HG03439 (cell line): ENCODE data around the gene BCKDK.
"Not testable (repeated sequence)": the region's sequence is repeated elsewhere in the genome, so short reads cannot be mapped to it uniquely, and the experiment has no call there.

Experiments
- ATAC-seq: cut with Tn5 transposase; IDR thresholded peaks from one replicate; pipeline ENCODE4 v1.9.1; 2021; ENCODE audit warnings: mild to moderate bottlenecking, moderate library complexity; ENCODE audit not compliant: unreplicated experiment

BCKDK gene

DNA sequence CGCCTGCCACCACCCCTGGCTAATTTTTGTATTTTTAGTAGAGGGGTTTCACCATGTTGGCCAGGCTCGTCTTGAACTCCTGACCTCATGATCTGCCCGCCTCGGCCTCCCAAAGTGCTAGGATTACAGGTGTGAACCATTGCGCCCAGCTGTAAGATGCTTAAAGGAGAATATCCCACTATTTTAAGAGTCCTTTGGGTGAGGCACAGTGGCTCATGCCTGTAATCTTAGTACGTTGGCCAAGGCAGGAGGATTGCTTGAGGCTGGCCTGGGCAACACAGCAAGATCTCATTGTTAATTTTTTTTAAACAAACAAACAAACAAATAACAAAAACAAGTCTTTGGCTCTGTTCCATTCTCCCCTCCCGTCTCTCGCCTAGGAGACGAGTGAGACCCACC lies 32.9 kb downstream of the BCKDK start:
- ATAC-seq: not testable (repeated sequence)

DNA sequence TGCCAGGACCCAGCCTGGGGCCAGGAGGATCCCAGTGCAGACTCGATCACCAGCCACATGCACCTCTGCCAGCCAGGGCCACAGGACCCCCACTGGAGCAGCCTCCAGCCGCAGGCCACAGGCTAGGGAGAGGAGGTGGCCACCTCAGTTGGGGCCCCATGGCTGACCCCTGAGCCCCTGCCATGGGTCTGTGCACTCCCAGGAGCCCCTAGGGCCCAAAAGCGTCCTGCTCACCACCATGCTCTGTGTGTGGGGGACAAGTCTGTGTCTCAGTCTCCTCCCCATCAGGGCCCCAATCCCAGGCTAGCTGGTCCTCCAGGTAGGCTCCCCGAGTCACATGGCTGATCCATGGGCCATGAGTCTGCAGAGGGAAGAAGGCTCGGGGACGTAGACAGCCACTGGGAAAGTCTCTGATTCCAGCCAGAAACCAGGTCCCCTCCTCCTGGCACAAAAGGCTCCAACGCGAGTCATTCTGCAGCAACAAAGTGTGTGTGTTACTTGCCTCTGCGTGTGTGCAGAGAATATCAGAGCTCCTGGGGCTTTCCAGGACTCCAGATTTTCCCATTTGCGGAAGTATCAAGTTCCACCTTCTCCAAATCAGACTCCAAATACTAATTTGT lies 33.4 kb downstream of the BCKDK start:
- ATAC-seq: no peak

DNA sequence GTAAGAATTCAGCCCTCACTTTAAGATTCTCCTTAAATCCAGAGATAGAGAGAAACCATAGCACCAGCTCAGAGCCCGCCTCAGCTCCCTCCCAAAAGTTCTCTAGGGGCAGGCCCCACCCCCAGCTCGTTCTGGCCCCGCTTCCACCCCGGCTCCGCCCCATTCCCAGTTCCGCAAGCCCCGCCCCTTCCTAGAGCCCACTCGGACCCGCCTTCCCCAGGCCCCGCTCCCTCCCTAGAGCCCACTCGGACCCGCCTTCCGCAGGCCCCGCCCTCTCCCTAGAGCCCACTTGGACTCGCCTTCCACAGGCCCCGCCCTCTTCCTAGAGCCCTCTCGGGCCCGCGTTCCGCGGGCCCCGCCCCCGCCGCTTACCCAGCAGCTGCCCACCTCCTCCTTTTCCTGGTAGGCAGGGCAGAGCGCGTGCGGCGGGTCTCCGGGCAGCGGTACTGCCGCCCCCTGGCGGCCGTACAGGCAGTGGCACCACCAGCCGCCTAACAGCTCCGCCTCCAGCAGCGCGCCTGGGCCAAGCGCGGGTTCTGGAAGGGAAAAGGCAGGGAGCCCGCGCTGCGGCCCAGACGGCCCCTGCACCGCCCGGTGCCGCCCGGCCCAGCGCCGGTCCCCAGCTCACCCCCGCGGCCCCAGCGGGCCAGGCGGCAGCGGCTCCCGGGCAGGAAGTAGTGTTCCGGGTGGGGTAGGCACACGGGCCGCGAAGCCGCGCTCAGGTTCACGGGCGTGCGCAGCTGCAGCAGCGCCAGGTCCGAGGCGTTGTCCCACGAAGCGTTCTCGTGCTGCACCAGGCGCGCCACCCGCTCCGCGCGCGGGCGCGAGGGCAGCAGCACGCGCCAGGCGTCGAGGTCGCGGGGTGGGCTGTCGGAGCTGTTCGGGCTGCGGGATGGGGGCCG lies 34.2 kb downstream of the BCKDK start:
- ATAC-seq: peak; percentile 85

DNA sequence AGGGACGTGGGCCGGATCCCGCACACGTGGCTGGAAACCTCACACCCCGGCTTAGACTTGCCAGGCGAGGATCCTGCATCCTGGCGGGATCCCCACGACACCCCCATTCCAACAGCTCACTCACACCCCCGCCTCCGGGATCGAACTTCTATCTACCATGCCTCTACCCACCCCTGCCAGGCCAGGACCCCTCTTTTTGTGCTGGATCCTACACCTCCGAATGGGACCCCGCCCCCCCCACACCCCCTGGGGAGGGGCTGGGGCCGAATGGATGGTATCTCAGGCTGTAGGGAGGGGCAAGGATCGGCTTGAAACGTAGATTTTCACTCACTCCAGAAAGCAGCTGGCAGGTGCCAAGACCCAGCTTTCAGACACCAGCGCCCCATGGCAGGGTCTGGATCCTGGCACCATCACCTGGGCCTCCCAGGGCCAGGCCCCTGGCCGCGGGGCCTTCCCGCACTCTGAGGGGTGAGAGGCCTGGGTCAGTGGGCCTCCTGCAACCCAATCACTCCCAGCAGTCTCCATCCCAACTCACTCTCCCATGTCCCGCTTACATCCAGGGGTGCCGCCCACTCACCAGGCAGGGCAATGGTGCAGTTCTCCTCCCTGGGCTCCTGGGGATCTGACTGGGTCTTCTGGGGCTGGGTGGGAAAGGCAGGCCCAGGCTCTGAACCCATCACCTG lies 35.0 kb downstream of the BCKDK start:
- ATAC-seq: no peak

DNA sequence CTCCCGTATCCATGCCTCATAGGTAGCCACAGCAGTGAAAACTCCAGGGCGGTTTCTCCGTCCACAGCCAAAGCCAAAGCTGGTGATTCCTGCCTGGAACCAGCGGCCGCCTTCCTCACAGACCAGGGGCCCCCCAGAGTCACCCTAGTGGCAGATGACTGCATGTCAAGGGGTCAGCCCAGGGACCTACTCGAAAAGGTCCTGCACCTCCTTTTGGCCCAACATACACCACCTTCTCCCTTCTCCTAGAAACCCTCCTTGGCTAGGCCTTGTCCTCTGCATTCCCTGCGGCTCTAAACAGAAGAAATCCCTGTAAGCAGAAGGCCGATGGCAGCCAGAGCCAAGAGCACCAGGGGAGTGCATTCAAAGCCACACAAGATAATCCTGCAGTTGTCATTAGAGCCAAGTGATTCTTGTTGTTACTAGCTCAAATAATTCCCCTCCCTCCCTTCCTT lies 35.5 kb downstream of the BCKDK start:
- ATAC-seq: no peak

DNA sequence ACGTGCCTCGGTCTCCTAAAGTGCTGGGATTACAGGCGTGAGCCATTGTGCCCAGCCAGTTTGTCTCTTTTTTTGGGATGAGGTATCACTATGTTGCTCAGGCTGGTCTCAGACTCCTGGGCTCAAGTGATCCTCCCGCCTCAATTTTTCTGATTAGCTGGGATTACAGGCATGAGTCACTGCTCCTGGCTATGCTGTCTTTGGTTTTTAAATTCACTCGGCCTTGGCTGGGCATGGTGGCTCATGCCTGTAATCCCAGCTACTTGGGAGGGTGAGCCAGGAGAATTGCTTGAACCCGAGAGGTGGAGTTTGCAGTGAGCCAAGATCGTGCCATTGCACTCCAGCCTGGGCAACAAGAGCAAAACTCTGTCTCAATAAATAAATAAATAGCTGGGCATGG lies 36.2 kb downstream of the BCKDK start:
- ATAC-seq: not testable (repeated sequence)

DNA sequence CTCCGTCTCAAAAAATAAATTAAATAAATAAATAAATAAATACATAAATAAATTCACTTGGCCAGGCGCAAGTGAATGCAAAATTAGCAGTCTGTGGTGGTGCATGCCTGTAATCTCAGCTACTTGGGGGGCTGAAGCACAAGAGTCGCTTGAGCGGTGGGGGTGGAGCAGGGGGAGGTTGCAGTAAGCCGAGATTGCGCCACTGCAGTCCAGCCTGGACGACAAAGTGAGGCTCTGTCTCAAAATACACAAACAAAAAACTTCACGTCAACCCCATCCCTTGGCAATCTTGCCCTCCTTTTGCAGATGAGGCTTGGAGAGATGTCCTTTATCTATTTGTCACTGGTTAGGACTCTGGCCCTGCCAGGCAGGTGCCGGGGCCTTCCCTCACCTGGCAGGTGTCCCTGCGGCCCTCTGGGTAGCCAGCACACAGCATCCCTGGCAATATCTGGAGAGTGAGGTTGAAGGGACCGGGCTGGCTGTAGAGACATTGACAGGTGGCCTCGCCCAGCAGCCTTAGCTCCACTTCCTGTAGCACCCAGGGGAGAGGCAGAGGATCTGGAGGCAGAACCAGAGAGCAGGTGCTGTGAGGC lies 37.3 kb downstream of the BCKDK start:
- ATAC-seq: no peak

DNA sequence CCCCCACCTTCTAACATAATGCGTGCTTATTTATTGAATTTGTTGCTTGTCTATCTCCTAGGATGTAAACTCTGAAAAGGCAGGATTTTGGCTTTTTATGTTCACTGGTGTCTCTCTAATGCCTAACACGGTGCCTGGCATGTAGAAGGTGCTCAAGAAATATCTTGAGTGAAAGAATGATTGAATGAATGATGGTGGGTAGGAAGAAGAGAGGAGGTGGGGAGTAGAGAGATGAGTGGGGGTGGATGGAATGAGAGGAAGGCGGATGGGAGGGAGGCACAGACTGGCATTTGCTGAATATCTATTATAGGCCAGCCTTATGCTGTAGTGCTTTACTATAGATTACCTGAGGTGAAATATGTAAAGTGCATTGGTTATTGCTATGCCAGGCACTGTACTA lies 39.4 kb downstream of the BCKDK start:
- ATAC-seq: no peak

DNA sequence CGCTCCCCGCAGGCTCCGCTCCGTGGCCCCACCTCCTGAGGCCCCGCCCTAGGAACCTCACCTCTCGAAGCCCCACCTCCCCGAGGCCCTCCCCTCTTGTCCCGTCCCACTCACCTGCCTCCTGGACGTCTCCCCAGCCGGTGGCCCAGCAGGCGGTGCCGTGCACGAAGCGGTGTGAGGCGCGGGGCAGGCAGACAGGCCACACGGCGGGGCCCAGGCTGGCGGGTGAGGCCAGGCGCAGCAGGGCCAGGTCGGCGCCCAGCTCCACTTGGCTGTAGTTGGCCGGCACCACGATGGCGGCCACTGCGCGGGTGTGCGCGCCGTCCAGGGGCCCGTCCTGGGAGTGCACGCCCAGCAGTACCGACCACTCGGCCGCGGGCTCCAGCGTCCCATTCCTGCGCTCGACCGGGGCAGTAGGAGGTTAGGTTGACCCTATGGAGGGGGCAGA lies 40.1 kb downstream of the BCKDK start:
- ATAC-seq: no peak

DNA sequence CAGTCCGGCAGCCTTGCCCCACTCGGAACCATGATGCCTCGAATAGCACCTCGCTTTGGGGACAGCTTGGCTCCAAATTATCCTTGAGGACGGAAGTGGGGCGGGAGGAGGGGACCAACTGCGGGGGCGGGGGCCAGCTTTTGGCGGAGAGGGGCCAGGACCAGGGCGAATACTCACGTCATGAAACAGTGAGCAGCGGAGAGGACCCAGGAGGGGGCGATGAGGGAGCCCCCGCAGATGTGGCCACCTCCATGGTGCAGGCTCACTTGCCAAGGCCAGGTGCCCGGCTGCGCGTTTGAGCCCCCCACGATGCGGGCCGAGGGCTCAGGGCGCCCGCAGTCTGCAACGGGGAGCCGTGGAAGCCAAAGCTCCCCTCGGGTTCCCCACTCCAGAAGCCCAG lies 40.7 kb downstream of the BCKDK start:
- ATAC-seq: no peak

DNA sequence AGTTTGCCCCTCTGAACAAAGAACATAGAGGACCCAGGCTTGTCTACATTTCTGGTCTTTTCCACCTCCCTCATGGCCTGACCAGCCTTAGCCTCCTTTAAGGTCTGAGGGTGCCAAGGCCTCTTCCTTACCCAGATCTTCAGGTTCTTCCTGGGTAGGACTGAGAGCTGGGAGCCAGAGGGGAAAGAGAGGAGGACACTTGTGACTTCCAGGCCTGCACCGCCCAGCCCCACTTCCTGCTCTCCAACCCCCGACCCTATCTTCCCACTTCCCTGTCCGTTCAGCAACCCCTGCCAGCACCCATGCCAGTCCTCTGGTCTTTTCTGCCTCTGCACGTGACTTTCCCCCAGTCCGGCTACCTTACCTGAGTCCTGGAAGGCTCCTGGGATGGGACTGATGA lies 41.1 kb downstream of the BCKDK start:
- no peak for ATAC-seq

DNA sequence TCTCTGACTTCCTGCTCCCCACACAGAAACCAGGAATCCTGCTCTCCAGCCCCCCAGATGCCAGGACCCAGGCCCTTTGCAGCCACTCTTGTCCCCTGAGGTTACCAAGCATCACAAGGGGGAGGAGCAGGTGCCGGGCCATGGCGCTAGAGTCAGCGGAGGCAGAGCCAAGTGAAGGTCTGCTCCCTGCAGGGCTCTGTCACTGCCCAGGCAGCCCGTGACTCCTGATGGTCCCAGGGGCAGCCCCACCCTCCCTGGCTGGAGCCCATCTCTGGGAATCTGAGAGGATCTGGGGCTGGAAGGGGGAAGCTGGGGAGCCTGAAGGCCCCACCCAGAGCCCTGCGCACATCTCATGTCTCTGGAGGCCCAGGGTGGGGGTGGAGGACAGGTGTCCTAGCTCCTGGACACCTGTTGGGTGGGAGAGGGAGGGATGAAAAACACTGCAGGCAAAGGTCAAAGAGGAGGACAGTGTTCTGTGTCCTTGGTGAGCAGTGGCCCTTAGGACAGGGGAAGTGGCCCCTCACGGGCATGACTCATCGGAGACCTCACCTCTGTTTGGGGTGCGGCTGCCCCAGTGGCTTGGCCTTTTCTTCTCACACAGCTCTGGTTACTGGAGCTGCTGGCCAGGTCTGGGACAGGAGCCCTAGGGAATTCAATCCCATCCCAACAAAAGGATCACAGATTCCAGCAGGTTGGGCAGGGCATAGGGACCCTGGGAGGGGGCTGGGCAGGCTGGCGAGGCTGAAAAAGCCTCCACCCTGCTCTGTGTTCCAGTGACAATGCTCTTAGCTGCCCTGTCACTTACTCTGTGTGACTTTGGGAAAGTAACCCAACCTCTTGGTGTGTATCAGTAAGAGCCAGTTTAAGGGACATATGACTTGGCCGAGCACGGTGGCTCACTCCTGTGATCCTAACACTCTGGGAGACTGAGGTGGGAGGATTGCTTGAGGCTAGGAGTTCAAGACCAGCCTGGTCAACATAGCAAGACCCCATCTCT lies 42.0 kb downstream of the BCKDK start, which contains the start of gene PRSS36:
TSS of gene PRSS36 (minus strand) at position 173 of the 997 bp plus-strand sequence. CDS start at position 142, 31 bp downstream.
- ATAC-seq: no peak

DNA sequence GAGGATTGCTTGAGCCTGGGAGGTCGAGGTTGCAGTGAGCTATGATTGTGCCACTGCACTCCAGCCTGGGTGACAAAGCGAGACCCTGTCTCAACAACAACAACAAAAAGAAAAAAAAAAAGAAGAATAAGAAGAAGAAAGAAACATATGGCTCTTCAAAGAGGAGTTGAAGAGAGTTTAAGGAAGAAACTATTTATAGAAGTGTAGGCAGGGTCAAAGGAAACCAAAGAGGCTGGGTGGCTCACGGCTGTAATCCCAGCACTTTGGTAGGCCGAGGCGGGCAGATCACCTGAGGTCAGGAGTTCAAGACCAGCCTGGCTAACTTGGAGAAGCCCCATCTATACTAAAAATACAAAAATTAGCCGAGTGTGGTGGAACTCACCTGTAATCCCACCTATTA lies 42.8 kb downstream of the BCKDK start:
- not testable (repeated sequence) for ATAC-seq

DNA sequence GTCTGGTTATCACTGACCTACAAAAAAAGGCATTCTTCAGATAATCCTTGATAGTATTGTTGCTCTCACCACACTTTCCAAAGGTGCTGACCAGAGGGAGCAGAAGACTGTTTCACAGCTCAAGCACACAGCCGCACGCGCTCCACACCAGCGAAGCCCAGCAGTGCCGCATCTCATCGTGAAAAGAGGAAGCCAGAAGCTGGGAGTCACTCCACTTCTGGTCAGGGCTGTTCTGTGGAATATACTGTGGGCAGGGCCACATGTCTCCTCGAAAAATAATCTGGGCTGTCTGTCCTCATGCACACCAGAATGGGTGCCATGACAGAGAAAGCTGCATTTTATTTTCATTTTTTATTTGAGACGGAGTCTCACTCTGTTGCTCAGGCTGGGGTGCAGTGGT lies 49.0 kb downstream of the BCKDK start:
- ATAC-seq: no peak
